ENCODE measurements around the gene RPS6KL1. TPM values are rescaled to one million over a fixed set of nuclear protein-coding genes. Genes with fewer than 3 reads are reported as not detected.

Gene RPS6KL1
- total RNA-seq, 2 donors from 2014 or later = 9.4 to 17.6 TPM

DNA sequence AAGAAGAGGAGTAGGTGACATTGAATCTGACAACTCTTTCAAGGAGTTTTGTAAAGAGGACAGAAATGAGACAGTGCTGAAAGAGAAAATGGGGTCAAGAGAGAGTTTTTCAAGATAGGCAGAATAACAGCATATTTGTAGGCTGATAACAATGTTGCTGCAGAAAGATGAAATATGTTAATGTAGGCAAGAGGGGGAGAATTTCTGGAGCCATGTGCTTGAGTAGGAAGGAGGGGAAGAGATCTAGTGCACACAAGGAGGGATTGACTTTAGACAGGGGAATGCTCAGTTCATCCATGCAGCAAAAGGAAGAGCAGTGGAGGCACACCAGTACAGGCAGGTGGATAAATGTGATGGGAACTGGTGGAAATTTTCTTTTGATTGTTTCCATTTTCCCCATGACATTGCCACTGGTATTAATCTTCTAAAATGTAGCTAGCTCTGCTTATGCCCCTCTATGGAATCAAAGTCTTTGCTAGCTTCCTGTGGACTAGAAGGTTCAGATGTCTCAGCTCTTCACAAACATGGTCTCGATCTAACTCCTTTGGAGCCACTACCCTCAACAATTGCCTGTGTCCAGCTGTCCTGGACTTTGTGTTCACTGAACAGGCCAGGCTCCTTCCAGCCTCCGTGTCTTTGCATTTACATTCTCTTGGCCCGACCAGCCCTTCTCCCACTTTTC lies 56.2 kb downstream of the RPS6KL1 start:
- Histone ChIP-seq H3K4me1 (ENCODE audit: control insufficient read depth in 1 of 2, low read depth in 2 of 2) (peaks cover 0 to 12% of the 10 kb centered on the region in 2 donors), H3K4me3 (no peak overlapping the region), H3K27ac (no peak overlapping the region), H3K36me3 (no peaks in the 10 kb centered on the region), H3K27me3 (replicated peaks; ENCODE audit: insufficient read depth) (no peaks in the 10 kb centered on the region), H3K9me3 (no peaks in the 10 kb centered on the region)
- no peak for DNase-seq (ENCODE audit: low spot score)
- no peak for ATAC-seq (ENCODE audit: insufficient number of reproducible peaks, low FRiP score, low read depth)
- TF ChIP-seq, protein P1, sequence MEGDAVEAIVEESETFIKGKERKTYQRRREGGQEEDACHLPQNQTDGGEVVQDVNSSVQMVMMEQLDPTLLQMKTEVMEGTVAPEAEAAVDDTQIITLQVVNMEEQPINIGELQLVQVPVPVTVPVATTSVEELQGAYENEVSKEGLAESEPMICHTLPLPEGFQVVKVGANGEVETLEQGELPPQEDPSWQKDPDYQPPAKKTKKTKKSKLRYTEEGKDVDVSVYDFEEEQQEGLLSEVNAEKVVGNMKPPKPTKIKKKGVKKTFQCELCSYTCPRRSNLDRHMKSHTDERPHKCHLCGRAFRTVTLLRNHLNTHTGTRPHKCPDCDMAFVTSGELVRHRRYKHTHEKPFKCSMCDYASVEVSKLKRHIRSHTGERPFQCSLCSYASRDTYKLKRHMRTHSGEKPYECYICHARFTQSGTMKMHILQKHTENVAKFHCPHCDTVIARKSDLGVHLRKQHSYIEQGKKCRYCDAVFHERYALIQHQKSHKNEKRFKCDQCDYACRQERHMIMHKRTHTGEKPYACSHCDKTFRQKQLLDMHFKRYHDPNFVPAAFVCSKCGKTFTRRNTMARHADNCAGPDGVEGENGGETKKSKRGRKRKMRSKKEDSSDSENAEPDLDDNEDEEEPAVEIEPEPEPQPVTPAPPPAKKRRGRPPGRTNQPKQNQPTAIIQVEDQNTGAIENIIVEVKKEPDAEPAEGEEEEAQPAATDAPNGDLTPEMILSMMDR (IDR thresholded peaks at IDR 0.05) = no peak

DNA sequence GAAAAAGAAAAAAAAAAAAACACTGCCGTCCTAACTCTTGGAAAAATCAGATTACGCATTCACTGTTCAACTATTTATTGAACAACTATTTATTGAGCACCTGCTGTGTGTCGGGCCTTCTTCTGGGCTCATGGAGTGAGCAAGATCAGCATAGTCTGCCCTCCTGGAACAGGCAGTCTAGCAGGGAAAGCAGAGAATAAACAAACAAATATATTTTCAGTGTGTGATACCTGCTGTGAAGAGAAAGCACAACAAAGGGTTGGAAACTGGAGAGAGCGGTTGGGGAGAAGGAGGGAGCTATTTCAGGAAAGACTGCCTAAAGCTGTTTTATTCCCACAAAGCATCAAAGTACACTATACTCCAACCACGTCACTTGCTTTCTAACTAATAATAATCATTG lies 57.9 kb downstream of the RPS6KL1 start:
- TF ChIP-seq, protein P1 (IDR thresholded peaks at IDR 0.05) = no peak
- Histone ChIP-seq H3K4me1 (ENCODE audit: control insufficient read depth in 1 of 2, low read depth in 2 of 2) (peaks cover 0 to 21% of the 10 kb centered on the region in 2 donors), H3K27ac (no peak overlapping the region), H3K4me3 (no peak overlapping the region), H3K9me3 (no peaks in the 10 kb centered on the region), H3K36me3 (no peaks in the 10 kb centered on the region), H3K27me3 (replicated peaks; ENCODE audit: insufficient read depth) (no peaks in the 10 kb centered on the region)
- DNase-seq (ENCODE audit: low spot score) (no peak), ATAC-seq (ENCODE audit: insufficient number of reproducible peaks, low FRiP score, low read depth) (no peak)

DNA sequence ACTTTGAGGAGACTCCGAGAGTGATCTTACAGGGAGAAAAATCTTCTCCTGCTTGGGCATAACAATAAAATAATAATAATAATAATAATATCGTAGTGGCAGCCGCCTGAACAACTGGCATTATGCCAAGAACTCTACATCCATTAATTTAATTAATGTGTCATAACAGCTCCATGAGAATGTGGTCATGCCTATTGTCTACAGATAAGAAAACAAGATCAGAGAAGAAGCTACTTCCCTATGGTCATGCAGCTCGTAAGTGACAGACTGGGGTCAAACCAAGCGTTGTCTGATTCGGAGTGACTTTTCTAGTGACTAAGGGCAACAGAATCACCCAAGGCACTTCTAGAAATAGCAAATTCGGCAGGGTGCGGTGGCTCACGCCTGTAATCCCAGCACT lies 58.9 kb downstream of the RPS6KL1 start:
- Histone ChIP-seq H3K4me3 (no peak overlapping the region), H3K36me3 (no peaks in the 10 kb centered on the region), H3K9me3 (no peaks in the 10 kb centered on the region), H3K27ac (no peak overlapping the region), H3K27me3 (replicated peaks; ENCODE audit: insufficient read depth) (no peaks in the 10 kb centered on the region), H3K4me1 (ENCODE audit: control insufficient read depth in 1 of 2, low read depth in 2 of 2) (peaks cover 0 to 19% of the 10 kb centered on the region in 2 donors)
- DNase-seq (ENCODE audit: low spot score) = no peak
- TF ChIP-seq, protein P1 (IDR thresholded peaks at IDR 0.05) = no peak
- ATAC-seq (ENCODE audit: insufficient number of reproducible peaks, low FRiP score, low read depth) = no peak

DNA sequence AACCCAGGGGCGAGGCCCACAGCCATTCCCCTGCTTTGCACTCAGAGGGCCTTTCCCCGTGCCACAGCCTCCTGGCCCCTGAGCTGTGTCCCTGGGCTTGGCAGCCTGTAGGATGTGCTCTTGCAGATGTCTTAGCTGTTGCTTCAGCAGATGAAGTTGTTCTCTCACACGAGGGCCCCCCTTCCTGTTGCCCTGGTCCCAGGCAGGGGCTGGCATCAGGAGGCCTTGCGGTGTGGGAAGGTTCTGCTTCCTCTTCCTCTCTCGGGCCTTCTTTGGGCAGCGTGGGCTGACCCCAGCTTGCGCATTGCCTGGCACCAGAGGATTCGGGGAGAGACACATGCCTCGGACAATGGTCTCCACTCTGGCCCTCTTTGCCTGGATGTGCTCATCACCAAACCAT lies 59.8 kb downstream of the RPS6KL1 start:
- H3K27ac ChIP-seq = no peak overlapping the region
- ATAC-seq (ENCODE audit: insufficient number of reproducible peaks, low FRiP score, low read depth) = no peak
- no peaks in the 10 kb centered on the region for H3K9me3 ChIP-seq
- H3K4me1 ChIP-seq (ENCODE audit: control insufficient read depth in 1 of 2, low read depth in 2 of 2) = peaks cover 0 to 17% of the 10 kb centered on the region in 2 donors
- TF ChIP-seq, protein P1 (IDR thresholded peaks at IDR 0.05) = no peak
- no peak for DNase-seq (ENCODE audit: low spot score)
- no peaks in the 10 kb centered on the region for H3K27me3 ChIP-seq (replicated peaks; ENCODE audit: insufficient read depth)
- no peaks in the 10 kb centered on the region for H3K36me3 ChIP-seq
- H3K4me3 ChIP-seq = no peak overlapping the region

DNA sequence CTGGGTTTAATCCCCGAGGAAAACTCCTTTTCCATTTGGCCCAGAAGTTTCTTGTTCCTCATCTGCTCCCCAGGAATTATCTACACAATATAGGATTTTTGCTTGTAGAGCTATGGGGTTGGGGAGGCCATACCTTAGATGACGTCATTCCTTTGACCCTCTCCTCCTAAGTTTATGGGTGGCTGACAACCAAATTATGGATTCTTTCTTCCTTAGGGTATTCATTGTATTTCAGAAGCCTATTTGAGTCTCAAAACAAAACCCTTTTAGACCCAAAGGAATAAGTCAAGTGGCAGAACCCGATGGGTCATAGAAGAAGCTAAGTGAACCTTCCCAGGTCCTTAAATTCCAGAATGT lies 61.3 kb downstream of the RPS6KL1 start:
- no peak for ATAC-seq (ENCODE audit: insufficient number of reproducible peaks, low FRiP score, low read depth)
- H3K4me1 ChIP-seq (ENCODE audit: control insufficient read depth in 1 of 2, low read depth in 2 of 2) = peaks cover 0 to 9% of the 10 kb centered on the region in 2 donors
- no peak overlapping the region for H3K27ac ChIP-seq
- H3K36me3 ChIP-seq = no peaks in the 10 kb centered on the region
- no peak overlapping the region for H3K4me3 ChIP-seq
- no peaks in the 10 kb centered on the region for H3K9me3 ChIP-seq
- H3K27me3 ChIP-seq (replicated peaks; ENCODE audit: insufficient read depth) = no peaks in the 10 kb centered on the region
- TF ChIP-seq, protein P1 (IDR thresholded peaks at IDR 0.05) = no peak
- no peak for DNase-seq (ENCODE audit: low spot score)

All from thoracic aorta (tissue), 2 donors.